Osteoblast (primary cell): ENCODE measurements around the gene CCDC148. TPM values are rescaled to one million over a fixed set of nuclear protein-coding genes. Genes with fewer than 3 reads are reported as not detected.

Source experiments
- DNase-seq: peaks from one replicate; pipeline ENCODE4 v3.0.0; 2011; ENCODE audit warnings: low spot score, mixed read lengths; ENCODE audit not compliant: insufficient read length; ENCODE audit errors: missing footprints
- H2AFZ ChIP-seq: 2 replicates; pipeline ENCODE4 v1.6.0; 2011; ENCODE audit warnings: mild to moderate bottlenecking, low read length
- H3K27ac ChIP-seq: 2 replicates; pipeline ENCODE4 v1.5.1; 2011; ENCODE audit warnings: mild to moderate bottlenecking, low read depth, low read length, moderate library complexity
- H3K27me3 ChIP-seq: 2 replicates; pipeline ENCODE4 v1.6.0; 2012; ENCODE audit warnings: mild to moderate bottlenecking, control low read depth, inconsistent platforms, low read length, moderate library complexity; ENCODE audit not compliant: insufficient read depth
- H3K36me3 ChIP-seq: 2 replicates; pipeline ENCODE4 v1.5.1; 2011; ENCODE audit warnings: mild to moderate bottlenecking, low read length, control low read depth, moderate library complexity; ENCODE audit not compliant: insufficient read depth
- H3K4me1 ChIP-seq: 2 replicates; pipeline ENCODE4 v1.5.1; 2011; ENCODE audit warnings: mild to moderate bottlenecking, low read length, control low read depth, moderate library complexity; ENCODE audit not compliant: insufficient read depth
- H3K4me2 ChIP-seq: 2 replicates; pipeline ENCODE4 v1.6.0; 2011; ENCODE audit warnings: mild to moderate bottlenecking, low read length; ENCODE audit not compliant: insufficient read depth
- H3K4me3 ChIP-seq: fragments of 200-600 bp; sonication (generic); 3 replicates; pipeline ENCODE4 v1.5.1; 2012; ENCODE audit warnings: mild to moderate bottlenecking, low read length, inconsistent platforms; ENCODE audit not compliant: insufficient read depth
- H3K79me2 ChIP-seq: 2 replicates; pipeline ENCODE4 v1.6.0; 2012; ENCODE audit warnings: mild to moderate bottlenecking, low read length, control low read depth, inconsistent platforms; ENCODE audit not compliant: insufficient read depth
- H3K9me3 ChIP-seq: 2 replicates; pipeline ENCODE4 v1.5.1; 2011; ENCODE audit warnings: low read depth, low read length, control low read depth
- H4K20me1 ChIP-seq: 2 replicates; pipeline ENCODE4 v1.6.0; 2012; ENCODE audit warnings: mild to moderate bottlenecking, low read length, control low read depth; ENCODE audit not compliant: insufficient read depth
- small RNA-seq: library from RNA; depleted of rRNA; stranded (forward); fragments of <200 nt; gene quantifications from one replicate; pipeline ENCODE3, GENCODE V24; 2012
- total RNA-seq: library from RNA; depleted of rRNA; stranded (reverse); fragments of >200 nt; gene quantifications from 2 replicates; pipeline ENCODE4 v1.2.3, GENCODE V29; 2012
- TF ChIP-seq, protein P1 (sequence below): IDR thresholded peaks from 2 replicates; pipeline ENCODE4 v1.5.1; 2011; ENCODE audit warnings: mild to moderate bottlenecking, low read depth, low read length, moderate library complexity; ENCODE audit errors: extremely low read depth

The CCDC148 gene
- total RNA-seq, 1 donor, result 1.8 TPM

DNA sequence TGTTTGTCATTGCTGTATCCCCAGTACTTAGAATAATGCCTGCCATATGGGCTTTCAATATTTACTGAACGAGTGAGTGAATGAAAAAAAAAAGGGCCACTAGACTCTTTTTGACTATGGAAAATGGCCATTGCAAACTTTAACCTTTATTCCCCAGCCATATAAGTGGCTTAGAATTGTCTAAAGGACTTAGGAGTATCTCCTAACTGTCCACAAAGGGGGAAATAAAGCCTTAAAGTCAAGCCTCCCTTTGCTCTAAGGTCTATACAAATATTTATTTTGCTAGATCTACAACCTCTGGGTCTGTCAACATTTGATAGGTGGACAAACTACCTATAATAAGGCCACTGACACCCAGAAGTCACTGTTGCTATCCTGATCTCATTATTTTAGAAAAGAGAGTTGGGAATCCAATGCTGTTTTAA, 329.2 kb downstream of the CCDC148 start:
- no peak overlapping the region for H2AFZ ChIP-seq
- no peaks in the 10 kb centered on the region for H3K4me1 ChIP-seq
- H3K79me2 ChIP-seq, result no peaks in the 10 kb centered on the region
- TF ChIP-seq, protein P1, sequence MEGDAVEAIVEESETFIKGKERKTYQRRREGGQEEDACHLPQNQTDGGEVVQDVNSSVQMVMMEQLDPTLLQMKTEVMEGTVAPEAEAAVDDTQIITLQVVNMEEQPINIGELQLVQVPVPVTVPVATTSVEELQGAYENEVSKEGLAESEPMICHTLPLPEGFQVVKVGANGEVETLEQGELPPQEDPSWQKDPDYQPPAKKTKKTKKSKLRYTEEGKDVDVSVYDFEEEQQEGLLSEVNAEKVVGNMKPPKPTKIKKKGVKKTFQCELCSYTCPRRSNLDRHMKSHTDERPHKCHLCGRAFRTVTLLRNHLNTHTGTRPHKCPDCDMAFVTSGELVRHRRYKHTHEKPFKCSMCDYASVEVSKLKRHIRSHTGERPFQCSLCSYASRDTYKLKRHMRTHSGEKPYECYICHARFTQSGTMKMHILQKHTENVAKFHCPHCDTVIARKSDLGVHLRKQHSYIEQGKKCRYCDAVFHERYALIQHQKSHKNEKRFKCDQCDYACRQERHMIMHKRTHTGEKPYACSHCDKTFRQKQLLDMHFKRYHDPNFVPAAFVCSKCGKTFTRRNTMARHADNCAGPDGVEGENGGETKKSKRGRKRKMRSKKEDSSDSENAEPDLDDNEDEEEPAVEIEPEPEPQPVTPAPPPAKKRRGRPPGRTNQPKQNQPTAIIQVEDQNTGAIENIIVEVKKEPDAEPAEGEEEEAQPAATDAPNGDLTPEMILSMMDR, result no peak
- DNase-seq, result no peak
- no peaks in the 10 kb centered on the region for H3K9me3 ChIP-seq
- H3K27ac ChIP-seq, result no peak overlapping the region
- H4K20me1 ChIP-seq, result no peaks in the 10 kb centered on the region
- H3K4me2 ChIP-seq, result no peak overlapping the region
- H3K27me3 ChIP-seq, result peaks cover 9% of the 10 kb centered on the region
- no peak overlapping the region for H3K4me3 ChIP-seq
- no peaks in the 10 kb centered on the region for H3K36me3 ChIP-seq

DNA sequence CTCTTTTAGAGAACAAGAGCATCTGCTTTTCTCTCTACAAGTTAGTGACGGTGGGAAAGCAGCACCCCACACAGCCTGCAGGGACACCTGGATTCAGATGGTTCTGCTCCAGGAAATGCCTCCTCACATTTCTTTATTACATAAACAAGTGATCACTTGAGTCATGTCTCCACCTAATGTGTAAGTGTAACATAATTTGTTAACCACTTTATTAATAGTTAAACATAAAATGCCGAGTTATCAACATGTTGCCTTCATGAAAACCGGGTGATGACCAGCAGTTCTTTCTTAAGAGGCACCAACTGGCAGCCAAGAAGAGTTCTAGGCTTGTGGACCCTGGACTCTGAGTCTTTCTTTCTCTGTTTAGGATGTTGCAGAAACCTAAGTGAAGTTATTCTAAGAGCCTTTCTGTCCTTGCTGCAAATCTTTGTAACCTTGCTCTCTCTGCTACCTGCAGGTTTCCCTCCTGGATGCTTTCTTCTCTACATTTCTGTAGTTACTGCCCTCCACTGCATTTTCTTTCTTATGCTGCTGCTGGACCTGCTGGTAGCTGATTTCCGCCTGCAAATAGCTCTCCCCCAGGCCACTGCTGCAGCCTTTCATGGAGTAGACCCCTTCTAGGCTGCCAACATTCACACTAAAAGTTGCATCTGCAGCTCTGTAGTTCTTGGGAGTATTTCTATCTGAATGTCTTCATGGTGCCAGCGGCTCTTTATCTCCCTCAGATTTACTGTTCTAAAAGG, 330.6 kb downstream of the CCDC148 start:
- no peak for DNase-seq

DNA sequence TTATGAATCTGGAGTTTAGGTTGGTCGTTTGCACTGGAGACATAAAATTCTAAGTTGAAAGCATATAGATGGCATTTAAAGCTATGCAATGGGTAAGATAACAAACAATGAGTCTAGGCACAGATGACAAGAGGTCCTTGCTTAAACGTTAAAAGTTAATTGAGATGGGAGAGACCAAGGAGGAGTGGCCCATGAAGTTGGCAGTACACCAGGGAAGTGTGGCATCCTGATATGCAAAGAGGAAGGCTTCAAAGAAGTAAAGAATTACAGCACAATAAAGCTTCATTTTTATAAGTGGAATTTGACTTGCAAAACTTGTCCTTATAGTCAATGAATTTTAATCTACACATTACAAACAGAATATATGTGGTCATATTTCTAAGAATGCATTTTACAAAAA, 331.7 kb downstream of the CCDC148 start:
- H3K4me1 ChIP-seq, result no peaks in the 10 kb centered on the region
- H3K36me3 ChIP-seq, result no peaks in the 10 kb centered on the region
- no peak overlapping the region for H2AFZ ChIP-seq
- TF ChIP-seq, protein P1, result no peak
- H3K4me2 ChIP-seq, result no peak overlapping the region
- H4K20me1 ChIP-seq, result no peaks in the 10 kb centered on the region
- H3K27me3 ChIP-seq, result peaks cover 15% of the 10 kb centered on the region
- no peaks in the 10 kb centered on the region for H3K9me3 ChIP-seq
- no peak overlapping the region for H3K4me3 ChIP-seq
- no peaks in the 10 kb centered on the region for H3K79me2 ChIP-seq
- no peak overlapping the region for H3K27ac ChIP-seq
- no peak for DNase-seq

More for the DNA sequence above, 330.6 kb downstream of the CCDC148 start:
- Histone ChIP-seq H3K36me3 (no peaks in the 10 kb centered on the region), H3K9me3 (no peaks in the 10 kb centered on the region), H3K4me1 (no peaks in the 10 kb centered on the region), H4K20me1 (no peaks in the 10 kb centered on the region), H2AFZ (no peak overlapping the region), H3K27ac (no peak overlapping the region), H3K79me2 (no peaks in the 10 kb centered on the region), H3K4me2 (no peak overlapping the region), H3K27me3 (peaks cover 12% of the 10 kb centered on the region), H3K4me3 (no peak overlapping the region)
- TF ChIP-seq, protein P1, result no peak

Small RNA genes within 50 kb of the gene (small RNA-seq; reads per million reads assigned to genes)
- gene RN7SL393P, result not detected

Other genes with a start within 250 kb of the CCDC148 start
- gene PKP4, start 199 bp upstream of the CCDC148 start, total RNA-seq, result 47.4 and 54.5 TPM in 2 replicates